ENCODE measurements around the gene OSBPL8.

The OSBPL8 gene

DNA sequence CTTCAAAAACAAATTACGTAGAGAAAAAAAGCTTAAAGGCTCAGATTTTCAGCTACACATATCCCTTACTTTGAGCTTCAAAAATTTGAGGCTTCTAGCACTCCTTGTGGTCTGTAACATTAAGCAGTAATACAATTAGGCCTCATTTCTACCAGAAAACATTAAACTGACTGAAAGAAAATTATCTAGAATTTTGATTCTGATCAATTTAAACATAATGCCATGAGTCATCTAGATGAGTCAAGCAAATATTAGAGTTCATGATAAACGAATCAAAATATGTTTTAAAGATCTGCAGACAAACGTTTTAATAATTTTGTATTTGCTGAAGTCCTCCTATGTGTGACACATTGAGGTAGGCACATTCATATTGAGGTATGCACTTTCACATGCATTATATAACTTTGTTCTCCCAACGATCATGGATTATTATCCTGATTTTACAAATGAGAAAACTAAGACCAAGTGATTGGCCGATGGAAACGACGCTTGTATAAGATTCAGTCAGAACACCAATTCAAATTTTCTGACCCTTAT lies 4.3 kb downstream of the OSBPL8 start:
- Histone ChIP-seq H3K36me3 (ENCODE audit: insufficient read depth, low read length) (no peaks in the 10 kb centered on the region), H3K27ac (ENCODE audit: low read depth, low read length) (no peak overlapping the region), H3K4me1 (ENCODE audit: insufficient read depth, low read length) (peaks cover 21% of the 10 kb centered on the region; the same call in 1 of the 2 replicates), H3K9ac (ENCODE audit: low read depth, low read length) (no peak overlapping the region), H3K27me3 (ENCODE audit: insufficient read depth, low read length) (no peaks in the 10 kb centered on the region), H3K9me3 (ENCODE audit: insufficient read depth, low read depth, low read length) (no peaks in the 10 kb centered on the region), H3K4me3 (ENCODE audit: low read length) (no peak overlapping the region)
- 93% methylated on average over 7 of the region's 7 CpGs for WGBS

GRCh38 chr12:76554405-76555230 lies 5.0 kb downstream of the OSBPL8 start:
- H3K27me3 ChIP-seq (ENCODE audit: insufficient read depth, low read length): no peaks in the 10 kb centered on the region
- no peak overlapping the region for H3K4me3 ChIP-seq (ENCODE audit: low read length)
- peaks cover 20% of the 10 kb centered on the region; the same call in 1 of the 2 replicates for H3K4me1 ChIP-seq (ENCODE audit: insufficient read depth, low read length)
- H3K9ac ChIP-seq (ENCODE audit: low read depth, low read length): no peak overlapping the region
- 93% methylated on average over 2 of the region's 2 CpGs for WGBS
- no peaks in the 10 kb centered on the region for H3K36me3 ChIP-seq (ENCODE audit: insufficient read depth, low read length)
- no peaks in the 10 kb centered on the region for H3K9me3 ChIP-seq (ENCODE audit: insufficient read depth, low read depth, low read length)
- H3K27ac ChIP-seq (ENCODE audit: low read depth, low read length): no peak overlapping the region

- Histone ChIP-seq H3K4me1 (ENCODE audit: insufficient read depth, low read length) (peaks cover 30% of the 10 kb centered on the region), H3K36me3 (ENCODE audit: insufficient read depth, low read length) (no peaks in the 10 kb centered on the region), H3K9me3 (ENCODE audit: insufficient read depth, low read depth, low read length) (no peaks in the 10 kb centered on the region), H3K9ac (ENCODE audit: low read depth, low read length) (no peak overlapping the region), H3K27me3 (ENCODE audit: insufficient read depth, low read length) (no peaks in the 10 kb centered on the region), H3K27ac (ENCODE audit: low read depth, low read length) (no peak overlapping the region), H3K4me3 (ENCODE audit: low read length) (no peak overlapping the region)
- 87% methylated on average over 2 of the region's 3 CpGs for WGBS
These were observed 7.1 kb downstream of the OSBPL8 start for GRCh38 chr12:76552343-76552938.

- WGBS: 82% methylated on average over 5 of the region's 5 CpGs
These were observed 8.1 kb downstream of the OSBPL8 start for GRCh38 chr12:76551482-76551888.

DNA sequence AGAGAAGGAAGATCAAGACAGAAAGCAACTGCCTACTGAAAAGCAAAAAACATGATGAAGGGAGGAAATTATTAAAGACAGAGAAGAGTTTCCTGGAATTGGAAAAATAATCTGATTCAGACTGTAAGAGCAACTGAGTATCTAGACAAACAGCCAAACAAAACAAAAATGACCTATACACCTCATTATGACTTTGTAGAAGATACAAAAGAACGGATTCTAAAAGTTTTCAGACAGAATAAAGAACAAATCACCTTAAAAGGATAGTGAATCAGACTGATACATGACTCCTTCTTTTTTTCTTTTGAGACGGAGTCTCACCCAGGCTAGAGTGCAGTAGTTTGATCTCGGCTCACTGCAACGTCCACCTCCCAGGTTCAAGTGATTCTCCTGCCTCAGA lies 10.4 kb downstream of the OSBPL8 start:
- 83% methylated on average over 4 of the region's 4 CpGs for WGBS
- peaks cover 63% of the 10 kb centered on the region for H3K4me1 ChIP-seq (ENCODE audit: insufficient read depth, low read length)
- no peaks in the 10 kb centered on the region for H3K36me3 ChIP-seq (ENCODE audit: insufficient read depth, low read length)
- H3K27me3 ChIP-seq (ENCODE audit: insufficient read depth, low read length): no peaks in the 10 kb centered on the region
- H3K4me3 ChIP-seq (ENCODE audit: low read length): no peak overlapping the region
- H3K27ac ChIP-seq (ENCODE audit: low read depth, low read length): no peak overlapping the region
- H3K9ac ChIP-seq (ENCODE audit: low read depth, low read length): no peak overlapping the region
- no peaks in the 10 kb centered on the region for H3K9me3 ChIP-seq (ENCODE audit: insufficient read depth, low read depth, low read length)

More at GRCh38 chr12:76551482-76551888, 8.1 kb downstream of the OSBPL8 start:
- Histone ChIP-seq H3K4me1 (ENCODE audit: insufficient read depth, low read length) (peaks cover 40% of the 10 kb centered on the region), H3K36me3 (ENCODE audit: insufficient read depth, low read length) (no peaks in the 10 kb centered on the region), H3K9me3 (ENCODE audit: insufficient read depth, low read depth, low read length) (no peaks in the 10 kb centered on the region), H3K27ac (ENCODE audit: low read depth, low read length) (no peak overlapping the region), H3K27me3 (ENCODE audit: insufficient read depth, low read length) (no peaks in the 10 kb centered on the region), H3K4me3 (ENCODE audit: low read length) (no peak overlapping the region), H3K9ac (ENCODE audit: low read depth, low read length) (no peak overlapping the region)

DNA sequence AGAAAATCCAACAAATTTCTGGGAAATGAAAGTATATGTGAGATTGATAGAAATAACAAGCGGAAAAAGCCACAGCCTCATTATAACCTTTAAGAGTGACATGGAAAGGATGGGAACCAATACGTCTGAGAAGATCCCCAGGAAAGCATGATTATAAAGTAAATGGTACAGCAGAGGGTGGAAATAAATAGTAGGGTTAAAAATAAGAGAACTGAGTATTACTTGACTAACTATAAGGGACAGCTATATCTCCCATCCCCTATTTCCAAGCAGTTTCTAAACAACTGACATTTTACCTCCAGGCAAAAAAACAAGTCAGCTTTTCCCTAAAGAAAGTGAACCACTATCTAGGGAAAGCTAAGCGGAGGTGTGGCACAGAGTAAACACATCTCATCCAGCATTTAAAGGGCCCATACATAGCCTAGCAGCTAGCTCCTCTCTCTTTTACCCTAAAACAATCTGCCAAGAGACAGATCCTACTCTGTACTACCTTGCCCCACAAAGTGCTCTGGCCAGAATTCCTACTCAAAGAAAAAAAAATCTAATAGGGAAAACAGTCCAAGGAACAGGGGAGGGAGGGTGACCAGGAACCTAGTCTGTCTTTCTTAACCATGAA lies 11.2 kb downstream of the OSBPL8 start:
- no peaks in the 10 kb centered on the region for H3K9me3 ChIP-seq (ENCODE audit: insufficient read depth, low read depth, low read length)
- WGBS: 53% methylated on average over 3 of the region's 3 CpGs
- H3K27me3 ChIP-seq (ENCODE audit: insufficient read depth, low read length): no peaks in the 10 kb centered on the region
- H3K4me3 ChIP-seq (ENCODE audit: low read length): no peak overlapping the region
- H3K27ac ChIP-seq (ENCODE audit: low read depth, low read length): peak overlapping the region; percentile 32; the same call in 1 of the 2 replicates
- H3K36me3 ChIP-seq (ENCODE audit: insufficient read depth, low read length): no peaks in the 10 kb centered on the region
- 0 out of 2 replicates have a peak overlapping the region, but pooled peaks have one; percentile 7 for H3K9ac ChIP-seq (ENCODE audit: low read depth, low read length)
- H3K4me1 ChIP-seq (ENCODE audit: insufficient read depth, low read length): peaks cover 71% of the 10 kb centered on the region

GRCh38 chr12:76547526-76547925 lies 12.0 kb downstream of the OSBPL8 start:
- Histone ChIP-seq H3K4me3 (ENCODE audit: low read length) (peak overlapping the region; percentile 19; the same call in 1 of the 2 replicates), H3K4me1 (ENCODE audit: insufficient read depth, low read length) (peaks cover 70% of the 10 kb centered on the region), H3K36me3 (ENCODE audit: insufficient read depth, low read length) (no peaks in the 10 kb centered on the region), H3K27ac (ENCODE audit: low read depth, low read length) (peak overlapping the region; percentile 36; the same call in 1 of the 2 replicates), H3K9me3 (ENCODE audit: insufficient read depth, low read depth, low read length) (no peaks in the 10 kb centered on the region), H3K27me3 (ENCODE audit: insufficient read depth, low read length) (no peaks in the 10 kb centered on the region), H3K9ac (ENCODE audit: low read depth, low read length) (peak overlapping the region; percentile 43; the same call in 1 of the 2 replicates)
- WGBS: no CpG with 5 or more reads among the region's 1 CpG

GRCh38 chr12:76546889-76547288 lies 12.7 kb downstream of the OSBPL8 start:
- Histone ChIP-seq H3K36me3 (ENCODE audit: insufficient read depth, low read length) (no peaks in the 10 kb centered on the region), H3K4me3 (ENCODE audit: low read length) (peak overlapping the region; percentile 5; the same call in 1 of the 2 replicates), H3K27ac (ENCODE audit: low read depth, low read length) (peak overlapping the region; percentile 36), H3K9me3 (ENCODE audit: insufficient read depth, low read depth, low read length) (no peaks in the 10 kb centered on the region), H3K4me1 (ENCODE audit: insufficient read depth, low read length) (peaks cover 67% of the 10 kb centered on the region), H3K27me3 (ENCODE audit: insufficient read depth, low read length) (no peaks in the 10 kb centered on the region), H3K9ac (ENCODE audit: low read depth, low read length) (peak overlapping the region; percentile 43; the same call in 1 of the 2 replicates)
- 45% methylated on average over 2 of the region's 3 CpGs for WGBS

GRCh38 chr12:76545486-76545885 lies 14.1 kb downstream of the OSBPL8 start:
- no peaks in the 10 kb centered on the region for H3K9me3 ChIP-seq (ENCODE audit: insufficient read depth, low read depth, low read length)
- H3K4me3 ChIP-seq (ENCODE audit: low read length): no peak overlapping the region
- H3K9ac ChIP-seq (ENCODE audit: low read depth, low read length): no peak overlapping the region
- H3K36me3 ChIP-seq (ENCODE audit: insufficient read depth, low read length): no peaks in the 10 kb centered on the region
- H3K27ac ChIP-seq (ENCODE audit: low read depth, low read length): no peak overlapping the region
- no peaks in the 10 kb centered on the region for H3K27me3 ChIP-seq (ENCODE audit: insufficient read depth, low read length)
- WGBS: no CpG with 5 or more reads among the region's 1 CpG
- peaks cover 60% of the 10 kb centered on the region for H3K4me1 ChIP-seq (ENCODE audit: insufficient read depth, low read length)

DNA sequence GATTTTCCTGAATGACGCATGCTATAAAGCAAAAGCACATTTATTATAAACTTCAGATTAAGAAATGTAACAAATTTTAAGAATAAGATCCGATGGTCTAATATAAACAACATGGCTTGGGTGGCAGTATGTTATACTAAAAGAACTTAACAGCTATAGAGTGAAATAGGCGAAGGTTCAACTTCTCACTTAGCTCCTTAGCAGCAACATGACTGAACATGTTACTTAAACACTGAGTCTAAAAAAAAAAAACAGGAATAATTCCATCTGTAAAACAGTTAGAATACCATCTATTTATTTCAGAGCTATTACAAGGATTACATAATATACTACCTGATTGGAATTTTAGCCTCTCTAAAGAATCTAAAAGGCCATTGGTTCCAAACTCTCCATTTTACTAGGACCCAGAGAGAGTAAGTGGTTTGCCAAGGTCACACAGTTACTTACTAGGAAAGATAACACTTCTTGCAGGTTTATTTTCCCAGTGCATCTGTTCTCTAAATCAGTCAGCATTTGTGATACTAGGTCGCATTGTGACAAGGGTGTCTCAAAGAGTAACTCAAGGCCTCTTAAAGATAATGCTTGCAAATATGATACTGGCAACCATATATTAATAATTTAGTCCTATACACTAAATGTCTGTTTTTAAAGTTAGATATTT lies 14.8 kb downstream of the OSBPL8 start:
- Histone ChIP-seq H3K27ac (ENCODE audit: low read depth, low read length) (no peak overlapping the region), H3K4me1 (ENCODE audit: insufficient read depth, low read length) (peaks cover 66% of the 10 kb centered on the region), H3K36me3 (ENCODE audit: insufficient read depth, low read length) (no peaks in the 10 kb centered on the region), H3K9ac (ENCODE audit: low read depth, low read length) (no peak overlapping the region), H3K4me3 (ENCODE audit: low read length) (no peak overlapping the region), H3K27me3 (ENCODE audit: insufficient read depth, low read length) (no peaks in the 10 kb centered on the region), H3K9me3 (ENCODE audit: insufficient read depth, low read depth, low read length) (no peaks in the 10 kb centered on the region)
- 100% methylated on average over 2 of the region's 4 CpGs for WGBS
